ENCODE results near the gene EXOC4.

Gene EXOC4

DNA sequence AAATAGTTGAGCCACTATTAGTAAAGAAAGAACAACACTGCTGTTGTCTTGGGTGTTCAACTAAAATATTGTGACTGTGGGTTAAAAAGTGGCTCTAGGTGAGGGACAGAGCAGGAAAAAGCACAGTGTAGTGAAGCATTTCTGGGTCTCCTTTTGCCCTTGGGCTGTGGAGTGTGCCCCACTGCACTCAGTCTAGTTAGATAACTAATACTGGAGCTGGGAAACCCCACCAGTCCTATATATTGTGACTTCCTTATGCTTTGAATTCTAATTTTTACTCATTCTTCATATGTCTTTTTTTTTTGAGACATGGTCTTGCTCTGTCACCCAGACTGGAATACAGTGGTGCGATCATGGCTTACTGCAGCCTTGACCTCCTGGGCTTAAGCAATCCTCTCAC lies 195.1 kb downstream of the EXOC4 start:
- H3K4me3 ChIP-seq, result no peak overlapping the region
- no peak for DNase-seq (ENCODE audit: low read depth, low spot score)

DNA sequence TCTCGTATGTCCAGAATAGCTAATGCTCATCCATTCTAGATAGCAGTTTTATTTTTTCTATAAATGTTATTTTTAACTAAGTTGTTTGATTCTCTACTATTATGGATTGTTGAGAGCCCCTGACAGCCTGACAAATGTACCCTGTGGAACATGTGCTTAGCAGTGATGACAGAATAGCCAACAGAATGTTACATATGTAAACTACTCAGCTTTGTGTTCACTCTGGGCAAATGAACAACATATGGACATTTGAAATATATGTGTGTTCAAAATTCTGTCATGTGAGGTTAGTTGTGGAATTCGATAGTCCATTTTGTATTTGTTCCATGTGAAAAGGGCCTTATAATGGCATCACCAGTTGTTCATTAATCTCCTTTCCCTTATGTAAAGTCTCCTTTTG lies 199.7 kb downstream of the EXOC4 start:
- H3K4me3 ChIP-seq, result no peak overlapping the region
- H3K9ac ChIP-seq (ENCODE audit: insufficient read length), result no peak overlapping the region
- DNase-seq (ENCODE audit: low read depth, low spot score), result no peak
- TF ChIP-seq FOXP2 (optimal IDR thresholded peaks at IDR 0.05; ENCODE audit: control extremely low read depth, extremely low read length, insufficient read depth) (no peak), EZH2 (IDR thresholded peaks at IDR 0.05) (no peak), POLR2AphosphoS5 (IDR thresholded peaks at IDR 0.05; ENCODE audit: borderline replicate concordance, low read depth, low read length) (no peak)
- H3K27ac ChIP-seq, result no peak overlapping the region
- no peaks in the 10 kb centered on the region for H3K9me3 ChIP-seq (ENCODE audit: low read depth, low read length)
- no peaks in the 10 kb centered on the region for H3K36me3 ChIP-seq (ENCODE audit: insufficient read depth, low read length)

More for the DNA sequence above, 195.1 kb downstream of the EXOC4 start:
- Histone ChIP-seq H3K36me3 (ENCODE audit: insufficient read depth, low read length) (no peaks in the 10 kb centered on the region), H3K27ac (no peak overlapping the region), H3K9ac (ENCODE audit: insufficient read length) (no peak overlapping the region), H3K9me3 (ENCODE audit: low read depth, low read length) (no peaks in the 10 kb centered on the region)
- TF ChIP-seq FOXP2 (optimal IDR thresholded peaks at IDR 0.05; ENCODE audit: control extremely low read depth, extremely low read length, insufficient read depth) (no peak), EZH2 (IDR thresholded peaks at IDR 0.05) (no peak)

DNA sequence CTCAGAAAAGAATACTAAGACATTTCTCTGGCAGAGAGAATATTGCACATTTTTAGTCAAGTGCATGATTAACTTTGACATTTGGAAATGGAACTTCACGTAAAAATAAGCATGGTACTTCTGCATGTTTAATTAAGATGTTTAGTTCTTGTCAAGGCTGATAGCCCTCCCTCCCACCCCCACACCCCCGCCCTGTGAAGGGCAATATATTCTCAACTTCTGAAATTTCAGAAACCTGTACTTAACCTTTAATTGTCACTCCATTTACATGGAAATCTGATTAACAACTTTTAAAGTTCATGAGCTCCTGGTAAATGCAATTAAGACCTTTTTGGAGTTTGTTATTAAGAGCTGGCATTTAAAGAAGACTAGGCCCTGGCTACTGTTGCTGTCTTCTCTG lies 205.8 kb downstream of the EXOC4 start:
- Histone ChIP-seq H3K9me3 (ENCODE audit: low read depth, low read length) (no peaks in the 10 kb centered on the region), H3K36me3 (ENCODE audit: insufficient read depth, low read length) (no peaks in the 10 kb centered on the region), H3K4me3 (no peak overlapping the region), H3K9ac (ENCODE audit: insufficient read length) (no peak overlapping the region), H3K27ac (no peak overlapping the region)
- no peak for TF ChIP-seq FOXP2 (optimal IDR thresholded peaks at IDR 0.05; ENCODE audit: control extremely low read depth, extremely low read length, insufficient read depth)
- no peak for TF ChIP-seq EZH2 (IDR thresholded peaks at IDR 0.05)
- no peak for TF ChIP-seq POLR2AphosphoS5 (IDR thresholded peaks at IDR 0.05; ENCODE audit: borderline replicate concordance, low read depth, low read length)
- DNase-seq (ENCODE audit: low read depth, low spot score), result no peak

DNA sequence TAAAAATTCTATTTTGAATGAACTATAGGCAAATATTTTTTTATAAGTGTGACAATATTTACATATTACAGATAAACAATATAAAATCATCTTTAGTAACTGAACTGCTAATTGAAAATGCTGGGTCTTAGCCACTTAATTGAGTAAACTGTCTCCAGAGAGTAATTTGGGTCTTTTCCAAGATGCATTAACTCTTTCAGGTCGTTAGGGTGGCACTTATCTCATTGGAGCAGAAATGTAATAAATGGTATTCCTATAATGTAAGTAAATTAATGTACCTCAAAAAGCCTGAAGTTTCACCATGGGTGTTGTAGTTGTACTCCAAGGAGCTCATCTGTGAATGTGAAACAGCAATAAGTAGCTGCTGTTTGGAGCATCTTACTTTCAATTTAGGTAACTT lies 208.5 kb downstream of the EXOC4 start:
- no peak for DNase-seq (ENCODE audit: low read depth, low spot score)
- H3K9me3 ChIP-seq (ENCODE audit: low read depth, low read length), result 0 out of 2 replicates have a peak, but pooled peaks cover under 1% of the 10 kb centered on the region
- no peak overlapping the region for H3K9ac ChIP-seq (ENCODE audit: insufficient read length)
- H3K36me3 ChIP-seq (ENCODE audit: insufficient read depth, low read length), result 0 out of 2 replicates have a peak, but pooled peaks cover 6% of the 10 kb centered on the region
- H3K27ac ChIP-seq, result no peak overlapping the region
- no peak overlapping the region for H3K4me3 ChIP-seq
- no peak for TF ChIP-seq POLR2AphosphoS5 (IDR thresholded peaks at IDR 0.05; ENCODE audit: borderline replicate concordance, low read depth, low read length)
- TF ChIP-seq EZH2 (IDR thresholded peaks at IDR 0.05), result no peak
- no peak for TF ChIP-seq FOXP2 (optimal IDR thresholded peaks at IDR 0.05; ENCODE audit: control extremely low read depth, extremely low read length, insufficient read depth)

DNA sequence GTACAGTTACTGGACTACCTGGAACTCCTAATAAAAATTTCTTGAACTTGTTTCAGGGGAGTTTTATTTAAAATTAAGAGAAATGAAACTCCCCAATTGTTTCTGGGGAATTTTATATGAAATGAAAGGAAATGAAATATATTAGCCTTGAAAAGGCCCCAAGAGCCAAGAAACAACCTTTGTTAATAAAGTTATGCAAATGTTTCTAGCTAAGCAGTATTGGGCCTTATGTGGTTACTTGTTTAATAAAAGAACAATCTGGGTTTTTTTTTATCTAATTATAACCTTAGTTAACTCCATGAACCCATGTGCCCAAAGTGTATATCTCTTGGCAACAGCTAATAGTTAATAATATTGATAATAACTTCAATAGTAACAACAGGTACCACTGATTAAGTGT lies 222.8 kb downstream of the EXOC4 start:
- Histone ChIP-seq H3K9me3 (ENCODE audit: low read depth, low read length) (no peaks in the 10 kb centered on the region), H3K9ac (ENCODE audit: insufficient read length) (no peak overlapping the region), H3K4me3 (no peak overlapping the region), H3K27ac (no peak overlapping the region), H3K36me3 (ENCODE audit: insufficient read depth, low read length) (no peaks in the 10 kb centered on the region; the same call in 1 of the 2 replicates)
- no peak for DNase-seq (ENCODE audit: low read depth, low spot score)
- TF ChIP-seq POLR2AphosphoS5 (IDR thresholded peaks at IDR 0.05; ENCODE audit: borderline replicate concordance, low read depth, low read length), result no peak

DNA sequence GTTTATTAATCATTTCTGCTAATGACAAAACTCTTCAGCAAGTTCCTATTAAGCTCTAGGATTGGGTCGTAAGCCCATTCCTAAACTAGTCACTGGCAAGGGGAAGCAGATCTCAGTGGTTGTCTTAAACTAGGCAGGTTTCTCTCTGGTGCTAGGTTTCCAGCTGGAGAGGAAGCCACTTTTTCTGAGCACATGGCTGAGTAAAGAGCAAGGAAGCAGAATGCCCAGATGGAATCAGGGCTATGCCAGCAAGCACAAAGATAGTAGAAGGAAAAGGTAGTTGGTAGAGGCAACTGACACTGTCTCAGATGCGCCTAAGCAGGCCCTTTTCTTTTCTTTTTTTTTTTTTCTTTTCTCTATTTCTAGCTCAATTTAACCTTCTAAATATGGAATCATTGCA lies 224.9 kb downstream of the EXOC4 start:
- H3K27ac ChIP-seq, result no peak overlapping the region
- H3K36me3 ChIP-seq (ENCODE audit: insufficient read depth, low read length), result no peaks in the 10 kb centered on the region; the same call in 1 of the 2 replicates
- no peak for TF ChIP-seq EZH2 (IDR thresholded peaks at IDR 0.05)
- no peak for TF ChIP-seq POLR2AphosphoS5 (IDR thresholded peaks at IDR 0.05; ENCODE audit: borderline replicate concordance, low read depth, low read length)
- no peak for TF ChIP-seq FOXP2 (optimal IDR thresholded peaks at IDR 0.05; ENCODE audit: control extremely low read depth, extremely low read length, insufficient read depth)
- DNase-seq (ENCODE audit: low read depth, low spot score), result no peak
- no peak overlapping the region for H3K4me3 ChIP-seq
- no peaks in the 10 kb centered on the region for H3K9me3 ChIP-seq (ENCODE audit: low read depth, low read length)
- H3K9ac ChIP-seq (ENCODE audit: insufficient read length), result no peak overlapping the region

DNA sequence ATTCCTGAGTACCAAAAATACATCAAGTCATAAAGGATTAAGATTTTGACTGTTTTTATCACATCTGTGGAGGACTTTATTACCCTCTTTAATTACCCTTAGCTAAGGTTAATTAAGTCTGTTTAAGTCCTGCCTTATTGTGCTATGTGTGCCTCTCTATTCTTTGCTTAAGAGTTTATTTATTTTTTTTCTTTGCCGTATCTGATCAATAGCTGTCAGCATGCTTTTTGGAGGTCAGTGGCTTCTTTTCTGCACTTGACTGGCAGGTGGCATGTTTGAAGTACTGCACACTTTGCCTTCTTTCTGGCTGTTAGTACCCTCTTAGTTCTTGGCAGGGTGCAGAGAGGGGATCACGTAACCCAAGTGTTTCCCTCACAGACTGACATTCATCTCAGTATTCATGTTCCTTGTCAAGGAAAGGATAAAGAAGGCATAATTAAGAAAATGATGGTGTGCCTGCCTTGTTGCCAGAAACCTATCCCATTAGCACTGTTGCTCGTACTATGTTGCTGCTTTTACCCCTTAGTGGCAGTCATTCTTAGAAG lies 225.8 kb downstream of the EXOC4 start:
- Histone ChIP-seq H3K9ac (ENCODE audit: insufficient read length) (no peak overlapping the region), H3K27ac (no peak overlapping the region), H3K36me3 (ENCODE audit: insufficient read depth, low read length) (no peaks in the 10 kb centered on the region; the same call in 1 of the 2 replicates), H3K9me3 (ENCODE audit: low read depth, low read length) (no peaks in the 10 kb centered on the region), H3K4me3 (no peak overlapping the region)
- no peak for DNase-seq (ENCODE audit: low read depth, low spot score)
- TF ChIP-seq EZH2 (IDR thresholded peaks at IDR 0.05) (no peak), POLR2AphosphoS5 (IDR thresholded peaks at IDR 0.05; ENCODE audit: borderline replicate concordance, low read depth, low read length) (no peak), FOXP2 (optimal IDR thresholded peaks at IDR 0.05; ENCODE audit: control extremely low read depth, extremely low read length, insufficient read depth) (no peak)

DNA sequence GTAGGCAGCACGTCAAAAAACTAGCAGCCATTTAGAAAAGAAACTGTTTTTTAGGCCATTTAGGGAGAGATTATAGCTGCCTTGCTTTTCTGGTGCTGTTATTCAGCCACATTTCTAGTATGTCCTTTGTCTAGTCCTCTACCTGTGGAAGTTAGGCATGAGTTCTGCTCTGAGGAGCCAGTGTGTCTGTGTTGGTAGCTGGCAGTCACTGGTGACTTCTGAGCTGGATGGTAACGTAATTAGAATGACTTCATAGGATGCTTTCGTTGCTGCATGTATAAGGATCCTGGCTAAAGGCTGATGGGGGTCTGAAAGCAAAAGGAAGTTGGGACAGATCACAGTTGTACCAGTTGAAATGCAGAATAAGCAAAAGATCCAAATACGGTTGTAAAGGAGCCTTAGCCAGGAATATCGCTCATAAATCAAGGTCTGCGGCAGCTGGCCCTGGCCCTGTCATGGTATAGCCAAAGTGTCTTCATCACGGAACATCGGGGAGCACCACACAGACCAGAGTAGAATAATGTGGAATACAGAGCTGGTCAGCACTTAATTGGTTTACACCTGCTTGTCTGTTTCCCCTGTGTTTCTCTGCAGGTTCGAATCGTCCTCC lies 226.7 kb downstream of the EXOC4 start:
- no peaks in the 10 kb centered on the region for H3K9me3 ChIP-seq (ENCODE audit: low read depth, low read length)
- H3K9ac ChIP-seq (ENCODE audit: insufficient read length), result no peak overlapping the region
- TF ChIP-seq FOXP2 (optimal IDR thresholded peaks at IDR 0.05; ENCODE audit: control extremely low read depth, extremely low read length, insufficient read depth), result no peak
- no peak for TF ChIP-seq POLR2AphosphoS5 (IDR thresholded peaks at IDR 0.05; ENCODE audit: borderline replicate concordance, low read depth, low read length)
- TF ChIP-seq EZH2 (IDR thresholded peaks at IDR 0.05), result no peak
- H3K27ac ChIP-seq, result no peak overlapping the region
- no peak overlapping the region for H3K4me3 ChIP-seq
- no peaks in the 10 kb centered on the region; the same call in 1 of the 2 replicates for H3K36me3 ChIP-seq (ENCODE audit: insufficient read depth, low read length)
- DNase-seq (ENCODE audit: low read depth, low spot score), result no peak

DNA sequence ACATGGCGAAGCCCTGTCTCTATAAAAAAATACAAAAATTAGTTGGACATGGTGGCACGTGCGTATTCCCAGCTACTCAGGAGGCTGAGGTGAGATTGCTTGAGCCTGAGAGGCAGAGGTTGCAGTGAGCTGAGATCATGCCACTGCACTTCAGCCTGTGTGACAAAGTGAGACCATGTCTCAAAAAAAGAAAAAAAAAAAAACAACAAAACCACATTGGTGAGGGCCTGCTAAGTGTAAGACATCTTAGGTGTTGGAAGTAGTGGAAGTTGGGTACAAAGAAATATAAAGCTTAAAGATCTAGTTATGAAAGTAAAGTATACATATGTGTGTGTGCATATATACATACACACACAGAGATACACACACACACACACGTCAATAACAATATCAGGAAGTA lies 228.0 kb downstream of the EXOC4 start:
- TF ChIP-seq EZH2 (IDR thresholded peaks at IDR 0.05), result no peak
- no peak for TF ChIP-seq POLR2AphosphoS5 (IDR thresholded peaks at IDR 0.05; ENCODE audit: borderline replicate concordance, low read depth, low read length)
- no peak for TF ChIP-seq FOXP2 (optimal IDR thresholded peaks at IDR 0.05; ENCODE audit: control extremely low read depth, extremely low read length, insufficient read depth)
- no peak overlapping the region for H3K27ac ChIP-seq
- no peak overlapping the region for H3K4me3 ChIP-seq
- no peak overlapping the region for H3K9ac ChIP-seq (ENCODE audit: insufficient read length)
- H3K36me3 ChIP-seq (ENCODE audit: insufficient read depth, low read length), result no peaks in the 10 kb centered on the region; the same call in 1 of the 2 replicates
- no peaks in the 10 kb centered on the region for H3K9me3 ChIP-seq (ENCODE audit: low read depth, low read length)
- DNase-seq (ENCODE audit: low read depth, low spot score), result no peak

Data from SK-N-MC (cell line).